ENCODE measurements around the gene PAM. TPM values are rescaled to one million over a fixed set of nuclear protein-coding genes. Genes with fewer than 3 reads are reported as not detected.

PAM gene
- total RNA-seq, 2 donors from 2014 or later = 2,512 to 4,531 TPM

GRCh38 chr5:102875721-102876123, 120.6 kb downstream of the PAM start:
- no peak for DNase-seq (ENCODE audit: low spot score)
- H3K27ac ChIP-seq = peak overlapping the region; percentile 3 to 29
- peaks cover 17% of the 10 kb centered on the region for H3K36me3 ChIP-seq
- H3K27me3 ChIP-seq = no peaks in the 10 kb centered on the region
- no peaks in the 10 kb centered on the region for H3K9me3 ChIP-seq
- H3K4me3 ChIP-seq = no peak overlapping the region
- no peak for TF ChIP-seq CTCF (IDR thresholded peaks at IDR 0.05)
- peaks cover 0 to 17% of the 10 kb centered on the region in 2 donors for H3K4me1 ChIP-seq

DNA sequence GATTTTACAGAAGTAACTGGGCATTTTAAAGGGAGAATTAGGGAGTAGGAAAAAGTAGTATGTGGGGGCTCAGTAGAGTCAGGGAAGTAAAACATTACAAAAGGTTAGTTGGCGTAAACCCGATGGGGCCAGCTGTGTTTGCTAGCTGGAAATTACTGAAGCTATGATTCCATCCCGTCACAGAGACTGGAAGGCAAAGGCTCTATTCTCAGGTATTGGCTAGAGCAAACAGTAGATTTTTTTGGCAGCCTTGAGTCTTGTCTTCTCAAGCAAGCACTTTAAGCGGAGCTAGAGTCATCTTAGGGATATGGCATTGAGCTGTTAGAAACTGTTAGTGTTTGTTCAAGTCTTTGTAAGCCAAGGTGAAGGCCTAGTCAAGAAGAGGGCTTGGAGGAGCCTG, 121.5 kb downstream of the PAM start:
- Histone ChIP-seq H3K27ac (peak overlapping the region in 1 of 2 donors; percentile 29), H3K4me1 (peaks cover 0 to 17% of the 10 kb centered on the region in 2 donors), H3K9me3 (no peaks in the 10 kb centered on the region), H3K4me3 (no peak overlapping the region), H3K36me3 (peaks cover 12% of the 10 kb centered on the region), H3K27me3 (no peaks in the 10 kb centered on the region)
- DNase-seq (ENCODE audit: low spot score) = no peak
- TF ChIP-seq CTCF (IDR thresholded peaks at IDR 0.05) = no peak

- Histone ChIP-seq H3K27me3 (no peaks in the 10 kb centered on the region), H3K4me1 (peaks cover 0 to 24% of the 10 kb centered on the region in 2 donors), H3K4me3 (no peak overlapping the region), H3K36me3 (peaks cover 3% of the 10 kb centered on the region), H3K9me3 (no peaks in the 10 kb centered on the region), H3K27ac (no peak overlapping the region)
- DNase-seq (ENCODE audit: low spot score) = no peak
- TF ChIP-seq CTCF (IDR thresholded peaks at IDR 0.05) = no peak
Measured at GRCh38 chr5:102879741-102880140, 124.6 kb downstream of the PAM start.

DNA sequence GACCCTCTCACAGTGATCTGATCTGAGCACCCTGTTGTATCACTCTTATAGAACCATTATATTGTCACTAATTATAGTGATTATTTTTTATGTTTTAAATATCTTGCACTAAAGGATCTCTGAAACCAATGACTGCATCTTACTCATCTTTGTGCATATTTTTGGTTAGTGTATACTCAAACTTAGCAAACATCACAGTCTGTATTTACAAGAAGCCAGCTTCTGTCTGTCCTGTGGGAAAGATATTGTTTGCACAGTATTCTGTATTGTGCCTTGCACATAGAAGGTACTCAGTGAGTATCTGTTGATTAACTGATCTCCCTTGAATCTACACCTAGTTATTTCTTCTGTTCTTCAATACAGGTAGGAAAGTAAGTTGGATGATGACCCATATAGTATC, 131.5 kb downstream of the PAM start:
- Histone ChIP-seq H3K36me3 (no peaks in the 10 kb centered on the region), H3K4me3 (no peak overlapping the region), H3K27ac (no peak overlapping the region), H3K9me3 (no peaks in the 10 kb centered on the region), H3K4me1 (peaks cover 0 to 41% of the 10 kb centered on the region in 2 donors), H3K27me3 (no peaks in the 10 kb centered on the region)
- TF ChIP-seq CTCF (IDR thresholded peaks at IDR 0.05) = no peak
- DNase-seq (ENCODE audit: low spot score) = no peak

DNA sequence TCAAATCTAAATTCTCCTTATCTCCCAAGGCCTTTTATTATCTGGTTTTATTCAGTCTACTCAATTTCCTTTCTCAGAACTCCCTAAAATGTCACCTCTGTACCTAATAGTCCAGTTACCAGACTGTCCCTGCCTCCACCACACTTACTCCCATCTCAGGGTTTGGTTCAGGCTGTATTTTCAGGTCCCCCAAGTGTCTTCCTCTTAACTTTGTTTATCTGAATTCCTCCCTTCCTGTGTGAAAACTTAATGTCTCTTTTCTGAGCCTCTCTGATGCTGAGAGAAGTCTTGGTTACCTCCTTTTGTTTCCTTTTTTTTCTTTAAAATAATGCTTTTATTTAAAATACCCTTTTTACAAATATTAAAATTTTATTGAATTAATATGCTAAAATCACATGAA, 133.4 kb downstream of the PAM start:
- Histone ChIP-seq H3K36me3 (peaks cover under 1% of the 10 kb centered on the region), H3K27me3 (no peaks in the 10 kb centered on the region), H3K4me3 (no peak overlapping the region), H3K9me3 (no peaks in the 10 kb centered on the region), H3K27ac (no peak overlapping the region), H3K4me1 (peaks cover 0 to 47% of the 10 kb centered on the region in 2 donors)
- no peak for TF ChIP-seq CTCF (IDR thresholded peaks at IDR 0.05)
- DNase-seq (ENCODE audit: low spot score) = no peak

- Histone ChIP-seq H3K36me3 (peaks cover 6% of the 10 kb centered on the region), H3K27me3 (no peaks in the 10 kb centered on the region), H3K9me3 (no peaks in the 10 kb centered on the region), H3K4me3 (no peak overlapping the region), H3K27ac (no peak overlapping the region), H3K4me1 (peaks cover 0 to 51% of the 10 kb centered on the region in 2 donors)
- TF ChIP-seq CTCF (IDR thresholded peaks at IDR 0.05) = no peak
- DNase-seq (ENCODE audit: low spot score) = no peak
Measured at GRCh38 chr5:102889033-102889432, 133.9 kb downstream of the PAM start.
